VCaP (cell line): ENCODE data around the gene QDPR.
"Not testable (repeated sequence)": the region's sequence is repeated elsewhere in the genome, so short reads cannot be mapped to it uniquely, and the experiment has no call there.

Source experiments
- H3K27ac ChIP-seq: fragments of 450-650 bp; 2 replicates; pipeline ENCODE4 v1.5.1; 2017
- CTCF ChIP-seq: fragments of 450-650 bp; conservative IDR thresholded peaks from 2 replicates; pipeline ENCODE4 v1.5.1; 2017; ENCODE audit warnings: mild to moderate bottlenecking, moderate library complexity

QDPR gene

DNA sequence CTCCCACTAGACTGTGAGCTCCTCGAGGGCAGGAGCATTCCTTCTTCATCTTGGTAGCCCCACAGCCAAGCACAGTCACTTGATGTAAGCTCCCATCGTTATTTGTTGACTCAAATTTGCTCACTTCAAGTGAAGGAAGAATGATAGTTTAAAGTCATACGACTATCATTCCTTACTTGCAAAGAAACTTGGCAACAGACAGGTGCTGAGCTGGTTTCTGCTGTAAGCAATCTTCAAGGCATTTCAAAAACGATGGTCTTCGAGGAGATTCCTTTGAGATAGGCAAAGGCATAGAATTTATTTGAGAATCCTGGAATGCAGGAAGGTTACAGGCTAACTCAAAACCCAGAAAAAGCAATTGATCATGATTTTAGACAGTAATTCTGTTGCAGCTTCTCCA, 64.8 kb downstream of the QDPR start:
- no peak for TF ChIP-seq CTCF
- H3K27ac ChIP-seq: no peak overlapping the region

DNA sequence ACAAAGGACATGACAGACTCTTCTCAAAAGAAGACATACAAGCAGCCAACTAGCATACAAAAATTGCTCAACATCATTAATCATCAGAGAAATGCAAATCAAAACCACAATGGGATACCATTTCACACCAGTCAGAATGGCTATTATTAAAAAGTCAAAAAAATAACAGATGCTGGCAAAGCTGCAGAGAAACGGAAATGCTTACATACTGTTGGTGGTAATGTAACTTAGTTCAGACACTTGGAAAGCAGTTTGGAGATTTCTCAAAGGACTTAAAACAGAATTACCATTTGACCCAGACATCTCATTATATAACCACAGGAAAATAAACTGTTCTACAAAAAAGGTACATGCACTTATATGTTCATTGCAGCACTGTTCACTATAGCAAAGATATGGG, 69.4 kb downstream of the QDPR start:
- H3K27ac ChIP-seq: not testable (repeated sequence)

GRCh38 chr4:17437396-17437795, 74.5 kb downstream of the QDPR start:
- no peak for TF ChIP-seq CTCF
- no peak overlapping the region for H3K27ac ChIP-seq

GRCh38 chr4:17436750-17437090, 75.2 kb downstream of the QDPR start:
- no peak for TF ChIP-seq CTCF
- no peak overlapping the region for H3K27ac ChIP-seq
